Stimulated activated CD8-positive, alpha-beta memory T cell treated with anti-CD3 and anti-CD28 coated beads, Interleukin-4, amount 100 ng/mL, for 24 hours (primary cell): ENCODE measurements around the gene LRCH1.

Source experiments
- DNase-seq: peaks from one replicate; pipeline ENCODE4 v3.0.0-alpha.2; 2020; ENCODE audit warnings: low read depth

Gene LRCH1

DNA sequence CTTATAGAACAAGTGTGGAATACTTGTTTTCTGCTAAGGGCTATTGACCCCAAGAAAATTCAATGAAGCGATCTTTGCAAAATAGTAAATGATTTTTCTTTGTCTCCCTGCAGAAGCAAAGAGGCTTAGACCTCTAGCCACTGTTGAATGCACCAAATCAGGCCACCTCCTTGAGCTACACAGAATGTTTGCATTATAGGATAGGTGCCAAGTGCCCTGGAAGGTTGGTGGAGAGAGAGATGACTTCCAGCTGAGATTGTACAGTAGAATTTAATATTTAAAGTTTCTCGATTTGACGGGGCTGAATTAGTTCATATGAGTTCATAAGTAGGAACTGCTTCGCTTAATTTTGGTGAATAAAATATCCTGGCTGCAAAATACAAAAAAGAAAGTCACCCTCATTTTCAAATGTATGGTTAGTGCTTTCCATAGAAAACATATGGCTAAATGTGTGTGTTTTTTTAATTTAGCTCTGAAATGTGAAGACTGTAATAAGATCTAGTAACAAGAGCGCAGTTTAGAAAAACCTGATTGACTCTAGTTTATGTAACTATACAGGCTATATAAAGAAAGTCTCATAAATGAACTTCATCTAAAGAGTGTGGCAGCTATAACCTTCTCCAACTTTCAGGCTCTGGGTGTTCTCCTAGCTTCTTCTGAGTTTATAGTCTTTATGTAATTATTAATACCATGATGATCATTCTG, 41.6 kb downstream of the LRCH1 start:
- no peak for DNase-seq

DNA sequence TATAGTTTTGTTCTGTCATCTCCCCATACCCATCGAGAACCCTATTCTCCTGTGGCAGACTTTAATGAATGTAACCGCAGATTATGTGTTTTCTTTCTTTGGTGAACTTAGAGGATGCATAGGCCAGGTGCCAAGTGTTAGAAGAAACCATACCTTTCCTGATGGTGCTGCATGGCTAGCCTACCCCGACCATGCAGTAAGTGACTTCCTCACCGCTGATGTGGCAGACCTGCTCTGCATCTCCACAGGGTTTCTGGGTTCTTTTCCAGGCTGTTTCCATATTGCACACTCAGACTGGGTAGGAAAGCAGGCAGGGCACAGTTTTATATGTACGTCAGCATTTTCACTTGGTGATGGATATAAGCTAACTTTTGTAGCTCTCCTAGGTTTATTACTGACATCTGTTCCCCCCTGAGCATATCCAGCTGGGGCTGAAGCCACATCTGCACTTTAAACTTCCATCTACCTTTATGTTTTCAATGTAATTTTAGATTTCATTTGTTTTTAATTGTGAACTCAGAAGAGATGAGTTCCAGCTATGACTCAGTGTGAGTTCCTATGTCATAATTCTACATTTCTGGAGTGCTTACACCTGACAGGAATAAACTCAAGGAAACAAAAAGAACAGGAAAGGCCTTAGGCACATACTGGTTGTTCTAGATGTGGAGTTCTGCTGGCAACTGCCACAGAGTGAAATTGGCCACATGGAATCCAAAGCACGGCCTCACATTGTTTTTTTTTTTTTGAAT, 42.3 kb downstream of the LRCH1 start:
- DNase-seq: no peak

DNA sequence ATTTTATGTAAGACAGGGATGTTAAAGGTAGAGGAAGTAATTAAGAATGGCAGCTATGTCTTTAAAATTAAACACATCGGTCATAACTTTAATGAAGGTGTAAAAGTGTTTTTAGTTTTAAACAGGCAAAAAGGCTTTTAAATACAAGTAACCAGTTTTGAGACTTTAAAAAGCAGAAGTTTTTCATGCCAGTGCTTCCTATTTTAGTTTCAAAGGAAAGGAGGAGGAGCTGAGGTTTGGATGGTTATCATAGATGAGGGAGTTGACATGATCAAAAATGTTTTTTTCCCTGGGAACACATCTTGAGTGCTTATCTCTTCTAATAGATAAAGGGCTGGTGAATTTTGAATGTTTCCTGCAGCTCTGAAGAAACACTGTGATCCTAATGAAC, 42.9 kb downstream of the LRCH1 start:
- no peak for DNase-seq

DNA sequence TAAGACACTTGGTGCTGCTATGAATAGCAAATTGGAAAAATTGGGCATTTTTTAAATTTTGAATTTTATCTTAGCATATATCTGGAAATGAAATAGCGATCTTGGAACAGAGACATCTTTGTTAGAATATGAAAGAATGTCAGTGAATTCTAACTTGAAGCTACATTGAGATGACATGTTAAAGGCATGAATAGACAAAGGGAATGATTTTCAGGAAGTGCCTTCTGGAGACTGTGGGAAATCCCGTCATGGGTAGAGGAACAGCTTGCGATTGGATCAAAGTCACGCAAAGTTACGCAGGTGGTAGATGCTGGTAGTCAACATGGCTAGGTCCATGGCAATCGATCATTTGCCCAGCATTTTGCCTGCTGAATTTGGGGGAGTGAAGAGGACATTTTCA, 43.5 kb downstream of the LRCH1 start:
- no peak for DNase-seq

DNA sequence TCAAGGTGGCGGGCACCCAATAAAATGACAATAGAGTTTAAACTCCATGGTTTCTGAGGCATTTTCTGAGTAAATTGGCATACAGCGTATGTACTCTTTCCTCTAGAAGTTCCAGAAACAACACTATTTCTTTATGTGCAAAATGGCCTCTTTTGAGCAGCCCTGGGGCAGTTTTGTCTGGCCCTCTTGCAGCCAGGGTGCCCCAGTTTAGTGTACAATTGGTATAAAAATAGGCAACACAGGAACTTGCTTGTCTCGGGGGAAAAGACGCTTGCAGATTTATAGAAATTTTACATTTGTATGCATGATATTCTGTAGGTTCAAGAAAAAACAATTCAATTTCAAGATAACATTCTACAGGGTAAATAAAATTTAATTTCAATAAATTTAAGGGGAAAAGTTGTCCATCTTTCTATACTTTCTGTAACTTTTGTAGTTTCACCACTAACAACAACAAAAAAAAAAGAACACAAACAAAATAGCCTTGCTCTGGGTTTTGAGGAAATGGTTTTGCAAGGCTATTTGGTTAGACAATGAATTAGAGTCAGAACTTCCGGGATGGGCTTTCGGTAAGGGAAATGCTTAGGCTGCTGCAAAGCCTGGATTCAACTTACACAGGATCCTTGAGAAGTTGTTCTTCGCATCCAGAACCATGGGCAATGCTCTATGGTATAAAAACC, 45.3 kb downstream of the LRCH1 start:
- no peak for DNase-seq

- DNase-seq: no peak
Observed at GRCh38 chr13:46598820-46599180, 45.8 kb downstream of the LRCH1 start.

GRCh38 chr13:46600943-46601311, 48.0 kb downstream of the LRCH1 start:
- no peak for DNase-seq

DNA sequence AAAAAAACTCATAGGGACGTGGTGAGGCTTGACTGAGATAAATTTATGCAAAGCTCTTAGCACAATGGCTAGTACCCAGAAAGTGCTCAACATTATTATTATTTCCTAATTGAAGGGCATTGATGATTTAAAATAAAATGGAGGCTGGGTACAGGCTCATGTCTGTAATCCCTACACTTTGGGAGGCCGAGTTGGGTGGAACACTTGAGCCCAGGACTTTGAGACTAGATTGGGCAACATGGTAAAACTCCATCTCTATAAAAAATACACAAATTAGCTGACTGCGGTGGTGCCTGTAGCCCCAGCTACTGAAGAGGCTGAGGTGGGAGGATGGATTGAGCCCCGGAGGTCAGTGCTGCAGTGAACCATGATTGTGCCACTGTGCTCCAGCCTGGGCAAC, 49.6 kb downstream of the LRCH1 start:
- no peak for DNase-seq

- DNase-seq: no peak
Observed at GRCh38 chr13:46603165-46603603, 50.2 kb downstream of the LRCH1 start.

DNA sequence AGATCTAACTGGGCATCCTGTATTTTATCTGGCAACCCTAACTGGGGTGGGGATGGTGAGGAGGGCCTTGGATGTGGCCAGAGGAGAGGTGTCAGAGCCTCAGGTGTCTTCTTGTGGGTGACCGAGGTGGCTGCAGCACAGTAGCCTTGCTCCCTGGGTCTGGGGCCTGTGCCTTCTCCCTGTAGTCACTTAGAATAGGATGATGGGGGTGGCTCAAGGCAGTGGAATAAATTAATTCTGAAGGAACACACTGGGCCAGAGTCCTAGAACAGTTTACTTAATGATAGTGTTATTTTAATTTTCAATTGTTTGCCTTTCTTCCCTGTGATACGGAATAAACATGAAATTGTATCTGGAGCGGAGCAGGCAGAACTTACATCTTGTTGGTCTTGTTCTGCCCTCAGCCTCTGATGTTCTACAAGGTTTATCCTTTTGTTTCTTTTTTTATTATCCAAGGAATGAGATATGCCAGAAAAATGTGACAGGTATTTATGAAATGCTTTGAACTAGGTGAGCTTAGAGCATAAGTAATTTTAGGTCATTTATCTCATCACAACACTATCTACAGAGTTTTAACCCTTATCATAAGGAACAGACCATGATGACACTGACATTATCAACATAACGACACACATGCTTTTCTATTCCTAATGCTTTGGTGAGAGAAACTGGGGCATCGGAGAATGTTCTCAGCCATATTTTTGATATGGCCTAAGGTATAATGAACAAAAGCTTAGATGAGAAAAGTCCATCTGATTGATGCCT, 51.4 kb downstream of the LRCH1 start:
- DNase-seq: no peak

DNA sequence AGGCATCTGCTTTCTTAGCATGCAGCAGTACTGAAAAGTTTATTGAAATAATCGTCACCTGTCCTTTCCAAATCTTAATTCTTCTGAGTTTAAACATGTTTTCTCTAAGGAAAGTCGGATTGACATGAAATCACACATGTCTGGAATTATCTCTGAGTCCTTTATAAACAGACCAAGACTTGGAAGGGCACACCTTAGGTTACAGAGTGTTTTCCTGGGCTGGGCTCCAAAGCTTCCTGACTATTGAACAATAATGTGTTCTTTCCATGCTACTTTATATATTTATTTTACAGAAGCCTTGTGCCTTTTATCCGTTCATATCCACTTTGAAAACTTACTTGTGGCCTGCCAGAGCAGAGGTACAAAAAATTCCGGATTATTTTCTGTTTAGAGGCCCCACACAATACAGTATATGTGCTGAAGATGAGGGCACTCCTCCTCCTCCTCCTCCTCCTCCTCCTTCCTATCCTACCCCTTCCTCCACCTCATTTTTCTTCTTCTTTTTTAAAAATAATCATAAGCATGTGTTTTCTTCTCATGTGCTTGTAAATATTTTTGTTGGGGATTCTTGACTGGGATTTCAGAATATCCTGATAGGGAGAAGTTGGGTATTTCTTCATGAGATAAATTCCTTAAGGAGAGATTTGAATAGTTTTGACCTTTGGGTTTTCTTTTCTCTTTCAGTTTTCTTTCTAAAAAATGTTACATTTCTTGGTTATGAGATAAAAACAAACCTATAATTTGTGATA, 52.3 kb downstream of the LRCH1 start:
- DNase-seq: no peak

DNA sequence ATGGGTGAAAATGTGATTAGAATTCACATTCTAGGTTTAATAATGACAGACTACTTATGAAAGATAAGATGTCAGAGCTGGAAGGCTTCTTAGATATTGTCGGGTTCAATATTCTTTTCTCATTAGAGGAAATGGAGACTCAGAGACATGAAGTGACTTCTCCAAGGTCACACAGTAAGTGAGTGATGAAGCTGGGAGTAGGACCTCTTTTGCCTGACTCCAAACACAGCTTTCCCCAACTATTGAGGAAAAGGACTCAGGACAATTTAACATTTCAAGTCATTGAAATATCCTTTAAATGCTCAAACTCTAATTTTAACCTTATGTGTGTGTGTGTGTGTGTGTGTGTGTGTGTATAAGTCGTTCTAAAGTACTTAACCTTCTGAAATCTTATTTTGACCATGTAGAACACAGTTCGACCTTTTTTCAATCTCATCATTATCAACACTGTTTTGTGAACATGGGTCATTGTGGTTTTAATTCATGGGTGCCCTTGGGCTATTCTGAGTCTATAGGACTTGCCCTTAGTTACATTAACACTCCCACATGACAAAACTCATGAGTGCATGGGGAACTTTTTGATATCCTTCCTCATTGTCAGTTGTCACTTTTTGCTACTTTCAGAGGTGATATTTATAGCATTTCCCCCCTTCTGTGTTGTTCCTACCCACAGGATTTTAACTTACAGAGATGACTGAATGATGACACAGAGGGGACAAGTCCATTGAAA, 53.0 kb downstream of the LRCH1 start:
- no peak for DNase-seq

- DNase-seq: no peak
Observed at GRCh38 chr13:46606970-46607369, 54.0 kb downstream of the LRCH1 start.

GRCh38 chr13:46607768-46608564, 55.0 kb downstream of the LRCH1 start:
- no peak for DNase-seq

DNA sequence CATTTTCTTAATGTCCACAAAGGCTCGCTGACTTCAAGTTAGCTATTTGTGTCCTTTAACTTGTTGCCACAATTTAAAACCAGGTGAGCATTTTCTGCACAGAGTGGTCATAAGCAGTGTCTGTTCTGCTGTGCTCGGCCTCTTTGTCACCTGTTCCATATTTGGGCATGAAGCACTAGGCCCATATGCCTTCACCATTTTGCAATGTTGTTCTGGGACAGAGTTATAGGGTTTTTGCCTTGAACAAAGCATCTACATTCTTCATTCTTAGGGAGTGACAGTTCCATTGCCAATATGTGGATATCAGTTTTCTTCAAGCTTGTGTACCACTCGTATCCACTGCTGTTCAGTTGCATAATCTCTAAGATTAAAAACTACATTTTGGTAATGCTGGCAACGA, 56.1 kb downstream of the LRCH1 start:
- DNase-seq: no peak

GRCh38 chr13:46609726-46610125, 56.8 kb downstream of the LRCH1 start:
- DNase-seq: no peak

GRCh38 chr13:46612267-46612666, 59.3 kb downstream of the LRCH1 start:
- DNase-seq: no peak

DNA sequence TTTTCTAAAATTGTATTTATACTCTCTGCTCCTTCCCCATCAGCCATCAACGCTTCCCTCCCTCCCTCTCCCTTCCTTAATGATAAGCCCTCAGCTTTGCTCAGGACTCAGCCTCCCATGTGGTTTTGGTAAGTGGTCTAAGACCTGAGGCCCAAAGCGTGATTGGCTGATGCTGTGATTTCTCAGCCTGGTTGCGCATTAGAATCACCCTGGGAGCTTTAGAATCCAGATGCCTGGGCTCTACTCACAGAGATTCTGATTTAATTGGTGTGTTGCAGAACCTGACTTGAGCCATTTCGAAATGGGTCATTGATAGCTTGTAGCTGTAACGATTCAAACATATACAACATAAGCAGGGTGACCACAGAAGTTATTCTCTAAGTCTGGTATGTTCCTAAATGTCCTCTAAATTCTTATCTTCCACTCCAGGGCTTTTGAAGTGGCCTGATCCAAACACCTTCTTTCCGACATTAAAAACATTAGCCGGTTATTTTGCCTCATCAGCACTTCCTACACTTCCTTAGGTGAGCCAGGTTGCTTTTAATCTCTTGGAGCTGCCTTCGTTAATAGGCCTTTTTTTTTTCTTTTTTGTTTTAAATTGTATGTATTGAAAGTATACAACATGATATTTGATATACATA, 60.6 kb downstream of the LRCH1 start:
- DNase-seq: no peak

DNA sequence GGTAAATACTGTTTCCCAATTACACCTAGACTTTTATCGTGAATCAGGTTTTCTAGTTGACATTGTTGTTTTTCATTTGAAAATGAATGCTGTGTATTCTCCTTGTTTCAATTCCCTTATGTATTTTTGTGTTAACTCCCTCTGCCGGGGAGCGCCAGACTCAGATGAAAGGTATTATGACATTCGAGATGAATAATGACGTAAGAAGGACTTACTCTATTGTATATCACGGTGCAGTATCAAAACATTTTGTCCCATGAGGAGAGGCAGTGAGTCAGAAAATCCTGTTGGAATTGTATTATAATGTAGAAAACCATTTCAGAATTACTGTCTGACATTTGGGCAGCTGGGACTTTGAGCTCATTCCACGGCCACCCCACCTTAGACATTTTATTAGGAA, 61.6 kb downstream of the LRCH1 start:
- no peak for DNase-seq
